Measurements from ENCODE around the gene ZNF655. TPM values are rescaled to one million over a fixed set of nuclear protein-coding genes. Genes with fewer than 3 reads are reported as not detected.

The ZNF655 gene
- total and polyA plus RNA-seq, 2 experiments from 2014 or later: 20.6 to 55.8 TPM

DNA sequence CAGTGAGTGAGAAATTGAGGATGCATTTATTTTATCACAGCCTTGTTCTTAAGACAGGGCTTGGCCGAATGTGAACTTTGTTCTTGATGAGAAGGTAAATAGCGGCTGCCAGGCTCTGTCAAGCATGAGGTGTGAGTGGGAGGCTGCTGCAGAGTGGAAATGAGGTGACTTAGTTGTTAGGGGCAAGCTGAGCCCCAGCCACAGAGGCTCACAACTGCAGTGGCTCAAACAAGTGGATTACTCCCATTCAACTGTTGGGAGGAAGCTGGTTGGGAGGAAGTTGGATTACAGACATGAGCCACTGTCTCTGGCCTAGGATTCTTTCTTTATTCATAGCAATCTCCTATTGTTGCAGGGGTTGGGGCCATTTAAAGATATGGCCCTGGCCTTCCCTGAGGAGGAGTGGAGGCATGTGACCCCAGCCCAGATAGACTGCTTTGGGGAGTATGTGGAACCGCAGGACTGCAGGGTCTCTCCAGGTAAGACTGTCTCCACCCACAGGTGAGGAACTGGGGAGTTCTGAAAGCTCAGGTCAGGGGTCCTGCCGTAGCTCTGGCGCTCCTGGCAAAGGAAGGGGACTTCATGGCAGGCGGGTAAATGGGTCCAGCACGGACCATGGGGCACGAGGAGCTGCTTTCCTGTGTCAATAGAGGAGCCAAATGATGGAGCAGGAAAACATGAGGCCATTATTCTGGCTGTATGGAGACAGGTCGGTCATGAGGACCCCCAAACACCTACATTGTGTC is 65.4 kb downstream of the ZNF655 start:
- Mint-ChIP-seq H3K9me3 (no peaks in the 10 kb centered on the region), H3K27ac (no peak overlapping the region), H3K4me1 (peaks cover 10% of the 10 kb centered on the region), H3K36me3 (ENCODE audit: low read depth) (peaks cover 94% of the 10 kb centered on the region), H3K27me3 (ENCODE audit: insufficient read depth, low read depth, poor library complexity) (peaks cover 22% of the 10 kb centered on the region), H3K4me3 (no peak overlapping the region)
- no peaks in the 10 kb centered on the region for H3K79me2 ChIP-seq (replicated peaks; ENCODE audit: insufficient read depth)
- no peak overlapping the region for H2AFZ ChIP-seq
- no peak for DNase-seq (ENCODE audit: low spot score)
- no peaks in the 10 kb centered on the region for H3K27me3 ChIP-seq (ENCODE audit: insufficient read depth)
- no peak for TF ChIP-seq NANOG (IDR thresholded peaks at IDR 0.05; ENCODE audit: borderline replicate concordance)
- no peak for TF ChIP-seq STAT1 (IDR thresholded peaks at IDR 0.05; ENCODE audit: unreplicated experiment)
- TF ChIP-seq CREB1 (CRISPR knock-in tag; IDR thresholded peaks at IDR 0.05; ENCODE audit: low read depth): no peak
- TF ChIP-seq JUNB (IDR thresholded peaks at IDR 0.05; ENCODE audit: unreplicated experiment): no peak
- no peak for TF ChIP-seq EZH2 (IDR thresholded peaks at IDR 0.05; ENCODE audit: low read depth, unreplicated experiment)
- TF ChIP-seq, protein P1, sequence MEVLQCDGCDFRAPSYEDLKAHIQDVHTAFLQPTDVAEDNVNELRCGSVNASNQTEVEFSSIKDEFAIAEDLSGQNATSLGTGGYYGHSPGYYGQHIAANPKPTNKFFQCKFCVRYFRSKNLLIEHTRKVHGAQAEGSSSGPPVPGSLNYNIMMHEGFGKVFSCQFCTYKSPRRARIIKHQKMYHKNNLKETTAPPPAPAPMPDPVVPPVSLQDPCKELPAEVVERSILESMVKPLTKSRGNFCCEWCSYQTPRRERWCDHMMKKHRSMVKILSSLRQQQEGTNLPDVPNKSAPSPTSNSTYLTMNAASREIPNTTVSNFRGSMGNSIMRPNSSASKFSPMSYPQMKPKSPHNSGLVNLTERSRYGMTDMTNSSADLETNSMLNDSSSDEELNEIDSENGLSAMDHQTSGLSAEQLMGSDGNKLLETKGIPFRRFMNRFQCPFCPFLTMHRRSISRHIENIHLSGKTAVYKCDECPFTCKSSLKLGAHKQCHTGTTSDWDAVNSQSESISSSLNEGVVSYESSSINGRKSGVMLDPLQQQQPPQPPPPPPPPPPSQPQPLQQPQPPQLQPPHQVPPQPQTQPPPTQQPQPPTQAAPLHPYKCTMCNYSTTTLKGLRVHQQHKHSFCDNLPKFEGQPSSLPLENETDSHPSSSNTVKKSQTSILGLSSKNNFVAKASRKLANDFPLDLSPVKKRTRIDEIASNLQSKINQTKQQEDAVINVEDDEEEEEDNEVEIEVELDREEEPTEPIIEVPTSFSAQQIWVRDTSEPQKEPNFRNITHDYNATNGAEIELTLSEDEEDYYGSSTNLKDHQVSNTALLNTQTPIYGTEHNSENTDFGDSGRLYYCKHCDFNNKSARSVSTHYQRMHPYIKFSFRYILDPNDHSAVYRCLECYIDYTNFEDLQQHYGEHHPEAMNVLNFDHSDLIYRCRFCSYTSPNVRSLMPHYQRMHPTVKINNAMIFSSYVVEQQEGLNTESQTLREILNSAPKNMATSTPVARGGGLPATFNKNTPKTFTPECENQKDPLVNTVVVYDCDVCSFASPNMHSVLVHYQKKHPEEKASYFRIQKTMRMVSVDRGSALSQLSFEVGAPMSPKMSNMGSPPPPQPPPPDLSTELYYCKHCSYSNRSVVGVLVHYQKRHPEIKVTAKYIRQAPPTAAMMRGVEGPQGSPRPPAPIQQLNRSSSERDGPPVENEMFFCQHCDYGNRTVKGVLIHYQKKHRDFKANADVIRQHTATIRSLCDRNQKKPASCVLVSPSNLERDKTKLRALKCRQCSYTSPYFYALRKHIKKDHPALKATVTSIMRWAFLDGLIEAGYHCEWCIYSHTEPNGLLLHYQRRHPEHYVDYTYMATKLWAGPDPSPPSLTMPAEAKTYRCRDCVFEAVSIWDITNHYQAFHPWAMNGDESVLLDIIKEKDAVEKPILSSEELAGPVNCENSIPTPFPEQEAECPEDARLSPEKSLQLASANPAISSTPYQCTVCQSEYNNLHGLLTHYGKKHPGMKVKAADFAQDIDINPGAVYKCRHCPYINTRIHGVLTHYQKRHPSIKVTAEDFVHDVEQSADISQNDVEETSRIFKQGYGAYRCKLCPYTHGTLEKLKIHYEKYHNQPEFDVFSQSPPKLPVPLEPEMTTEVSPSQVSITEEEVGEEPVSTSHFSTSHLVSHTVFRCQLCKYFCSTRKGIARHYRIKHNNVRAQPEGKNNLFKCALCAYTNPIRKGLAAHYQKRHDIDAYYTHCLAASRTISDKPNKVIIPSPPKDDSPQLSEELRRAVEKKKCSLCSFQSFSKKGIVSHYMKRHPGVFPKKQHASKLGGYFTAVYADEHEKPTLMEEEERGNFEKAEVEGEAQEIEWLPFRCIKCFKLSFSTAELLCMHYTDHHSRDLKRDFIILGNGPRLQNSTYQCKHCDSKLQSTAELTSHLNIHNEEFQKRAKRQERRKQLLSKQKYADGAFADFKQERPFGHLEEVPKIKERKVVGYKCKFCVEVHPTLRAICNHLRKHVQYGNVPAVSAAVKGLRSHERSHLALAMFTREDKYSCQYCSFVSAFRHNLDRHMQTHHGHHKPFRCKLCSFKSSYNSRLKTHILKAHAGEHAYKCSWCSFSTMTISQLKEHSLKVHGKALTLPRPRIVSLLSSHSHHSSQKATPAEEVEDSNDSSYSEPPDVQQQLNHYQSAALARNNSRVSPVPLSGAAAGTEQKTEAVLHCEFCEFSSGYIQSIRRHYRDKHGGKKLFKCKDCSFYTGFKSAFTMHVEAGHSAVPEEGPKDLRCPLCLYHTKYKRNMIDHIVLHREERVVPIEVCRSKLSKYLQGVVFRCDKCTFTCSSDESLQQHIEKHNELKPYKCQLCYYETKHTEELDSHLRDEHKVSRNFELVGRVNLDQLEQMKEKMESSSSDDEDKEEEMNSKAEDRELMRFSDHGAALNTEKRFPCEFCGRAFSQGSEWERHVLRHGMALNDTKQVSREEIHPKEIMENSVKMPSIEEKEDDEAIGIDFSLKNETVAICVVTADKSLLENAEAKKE (CRISPR knock-in tag; IDR thresholded peaks at IDR 0.05): no peak
- TF ChIP-seq, protein P2, sequence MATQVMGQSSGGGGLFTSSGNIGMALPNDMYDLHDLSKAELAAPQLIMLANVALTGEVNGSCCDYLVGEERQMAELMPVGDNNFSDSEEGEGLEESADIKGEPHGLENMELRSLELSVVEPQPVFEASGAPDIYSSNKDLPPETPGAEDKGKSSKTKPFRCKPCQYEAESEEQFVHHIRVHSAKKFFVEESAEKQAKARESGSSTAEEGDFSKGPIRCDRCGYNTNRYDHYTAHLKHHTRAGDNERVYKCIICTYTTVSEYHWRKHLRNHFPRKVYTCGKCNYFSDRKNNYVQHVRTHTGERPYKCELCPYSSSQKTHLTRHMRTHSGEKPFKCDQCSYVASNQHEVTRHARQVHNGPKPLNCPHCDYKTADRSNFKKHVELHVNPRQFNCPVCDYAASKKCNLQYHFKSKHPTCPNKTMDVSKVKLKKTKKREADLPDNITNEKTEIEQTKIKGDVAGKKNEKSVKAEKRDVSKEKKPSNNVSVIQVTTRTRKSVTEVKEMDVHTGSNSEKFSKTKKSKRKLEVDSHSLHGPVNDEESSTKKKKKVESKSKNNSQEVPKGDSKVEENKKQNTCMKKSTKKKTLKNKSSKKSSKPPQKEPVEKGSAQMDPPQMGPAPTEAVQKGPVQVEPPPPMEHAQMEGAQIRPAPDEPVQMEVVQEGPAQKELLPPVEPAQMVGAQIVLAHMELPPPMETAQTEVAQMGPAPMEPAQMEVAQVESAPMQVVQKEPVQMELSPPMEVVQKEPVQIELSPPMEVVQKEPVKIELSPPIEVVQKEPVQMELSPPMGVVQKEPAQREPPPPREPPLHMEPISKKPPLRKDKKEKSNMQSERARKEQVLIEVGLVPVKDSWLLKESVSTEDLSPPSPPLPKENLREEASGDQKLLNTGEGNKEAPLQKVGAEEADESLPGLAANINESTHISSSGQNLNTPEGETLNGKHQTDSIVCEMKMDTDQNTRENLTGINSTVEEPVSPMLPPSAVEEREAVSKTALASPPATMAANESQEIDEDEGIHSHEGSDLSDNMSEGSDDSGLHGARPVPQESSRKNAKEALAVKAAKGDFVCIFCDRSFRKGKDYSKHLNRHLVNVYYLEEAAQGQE (IDR thresholded peaks at IDR 0.05; ENCODE audit: unreplicated experiment): no peak
- TF ChIP-seq, protein P3, sequence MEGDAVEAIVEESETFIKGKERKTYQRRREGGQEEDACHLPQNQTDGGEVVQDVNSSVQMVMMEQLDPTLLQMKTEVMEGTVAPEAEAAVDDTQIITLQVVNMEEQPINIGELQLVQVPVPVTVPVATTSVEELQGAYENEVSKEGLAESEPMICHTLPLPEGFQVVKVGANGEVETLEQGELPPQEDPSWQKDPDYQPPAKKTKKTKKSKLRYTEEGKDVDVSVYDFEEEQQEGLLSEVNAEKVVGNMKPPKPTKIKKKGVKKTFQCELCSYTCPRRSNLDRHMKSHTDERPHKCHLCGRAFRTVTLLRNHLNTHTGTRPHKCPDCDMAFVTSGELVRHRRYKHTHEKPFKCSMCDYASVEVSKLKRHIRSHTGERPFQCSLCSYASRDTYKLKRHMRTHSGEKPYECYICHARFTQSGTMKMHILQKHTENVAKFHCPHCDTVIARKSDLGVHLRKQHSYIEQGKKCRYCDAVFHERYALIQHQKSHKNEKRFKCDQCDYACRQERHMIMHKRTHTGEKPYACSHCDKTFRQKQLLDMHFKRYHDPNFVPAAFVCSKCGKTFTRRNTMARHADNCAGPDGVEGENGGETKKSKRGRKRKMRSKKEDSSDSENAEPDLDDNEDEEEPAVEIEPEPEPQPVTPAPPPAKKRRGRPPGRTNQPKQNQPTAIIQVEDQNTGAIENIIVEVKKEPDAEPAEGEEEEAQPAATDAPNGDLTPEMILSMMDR (conservative IDR thresholded peaks at IDR 0.05; ENCODE audit: low read depth in 2 of 2): no peak
- no peak for TF ChIP-seq ZNF114 (CRISPR knock-in tag; IDR thresholded peaks at IDR 0.05)
- TF ChIP-seq POLR2AphosphoS5 (IDR thresholded peaks at IDR 0.05; ENCODE audit: low read depth): no peak
- H3K4me3 ChIP-seq: no peak overlapping the region
- no peaks in the 10 kb centered on the region for H3K9me2 ChIP-seq (ENCODE audit: insufficient read depth)
- peaks cover 6% of the 10 kb centered on the region for H3K4me1 ChIP-seq (ENCODE audit: insufficient read depth)
- no peak for ATAC-seq
- H4K20me1 ChIP-seq (replicated peaks; ENCODE audit: insufficient read depth): peaks cover 23% of the 10 kb centered on the region
- H3F3A ChIP-seq (replicated peaks; ENCODE audit: low read depth): 0 out of 2 replicates have a peak, but pooled peaks cover 8% of the 10 kb centered on the region
- H3K27ac ChIP-seq (ENCODE audit: low read depth): no peak overlapping the region
- no peak overlapping the region for H3K4me2 ChIP-seq
- peaks cover 24% of the 10 kb centered on the region for H3K36me3 ChIP-seq (ENCODE audit: insufficient read depth)

Measured in GM23338 (cell line).